OCI-LY3 (cell line): ENCODE data around the gene MED13L.

Experiments used
- CTCF ChIP-seq: fragments of 200-600, 300-600 bp; sonication (generic); IDR thresholded peaks from 2 replicates; pipeline ENCODE4 v1.5.1; 2014; ENCODE audit warnings: antibody characterized with exemption, low read length, low read depth
- EZH2phosphoT487 ChIP-seq: fragments of 200-600 bp; shearing (Covaris generic); IDR thresholded peaks from 2 replicates; pipeline ENCODE4 v1.6.1; 2018; ENCODE audit warnings: antibody characterized with exemption, mixed run types, low read depth

- TF ChIP-seq CTCF (no peak), EZH2phosphoT487 (no peak)
Measured at GRCh38 chr12:116161588-116161987, 115.9 kb downstream of the MED13L start.
